MCF 10A (cell line): ENCODE measurements around the gene MB. TPM values are rescaled to one million over a fixed set of nuclear protein-coding genes. Genes with fewer than 3 reads are reported as not detected.

Source experiments
- BruUV-seq: library from RNA; stranded (reverse); fragments of 400-500 nt; replicated peaks from 2 replicates; lab custom pipeline; 2021; lab: Mats Ljungman, UMichigan
- CTCF ChIA-PET: fragments of 300-600 bp; sonication (Branson Sonifier 250); formaldehyde crosslinking; extraction: SDS; loops from one replicate; lab custom pipeline; 2021; ENCODE audit warnings: antibody characterized with exemption, inconsistent platforms; lab: Yijun Ruan, JAX
- POLR2A ChIA-PET: fragments of 300-600, 350-650 bp; sonication (Branson Sonifier 250); formaldehyde crosslinking; extraction: SDS; loops from one replicate; lab custom pipeline; 2020; ENCODE audit warnings: antibody characterized with exemption, inconsistent platforms; lab: Yijun Ruan, JAX
- DNase-seq: peaks from one replicate; pipeline ENCODE4 v3.0.0-alpha.2; 2018; ENCODE audit not compliant: unreplicated experiment
- H3K27ac Mint-ChIP-seq: one replicate; pipeline ENCODE4 v1.8.0; 2022; ENCODE audit warnings: mild to moderate bottlenecking, low read depth, mixed read lengths; ENCODE audit not compliant: unreplicated experiment
- H3K27me3 Mint-ChIP-seq: one replicate; pipeline ENCODE4 v1.8.0; 2022; ENCODE audit warnings: mixed read lengths; ENCODE audit not compliant: insufficient read depth, unreplicated experiment
- H3K36me3 Mint-ChIP-seq: one replicate; pipeline ENCODE4 v1.8.0; 2022; ENCODE audit warnings: mild to moderate bottlenecking, moderate library complexity, mixed read lengths; ENCODE audit not compliant: insufficient read depth, unreplicated experiment
- H3K4me1 Mint-ChIP-seq: one replicate; pipeline ENCODE4 v1.8.0; 2022; ENCODE audit warnings: mixed read lengths; ENCODE audit not compliant: insufficient read depth, unreplicated experiment
- H3K4me3 Mint-ChIP-seq: one replicate; pipeline ENCODE4 v1.8.0; 2022; ENCODE audit warnings: mild to moderate bottlenecking, moderate library complexity, mixed read lengths; ENCODE audit not compliant: unreplicated experiment
- H3K9me3 Mint-ChIP-seq: one replicate; pipeline ENCODE4 v1.8.0; 2022; ENCODE audit warnings: mixed read lengths; ENCODE audit not compliant: unreplicated experiment
- intact Hi-C: fragments of 100-400 bp; cut with micrococcal nuclease; formaldehyde crosslinking; loops from 2 replicates; pipeline ENCODE4 v1.14.1; 2022
- total RNA-seq: library from RNA; stranded (reverse); gene quantifications from 2 replicates; pipeline ENCODE4 v1.2.3, GENCODE V29; 2022
- TF ChIP-seq, protein P1 (sequence below): fragments of 200-600 bp; IDR thresholded peaks from one replicate; pipeline ENCODE4 v1.8.0; 2022; ENCODE audit warnings: antibody characterized with exemption, mild to moderate bottlenecking; ENCODE audit not compliant: unreplicated experiment

The MB gene
- total RNA-seq, 1 experiment from 2014 or later, result not detected

DNA sequence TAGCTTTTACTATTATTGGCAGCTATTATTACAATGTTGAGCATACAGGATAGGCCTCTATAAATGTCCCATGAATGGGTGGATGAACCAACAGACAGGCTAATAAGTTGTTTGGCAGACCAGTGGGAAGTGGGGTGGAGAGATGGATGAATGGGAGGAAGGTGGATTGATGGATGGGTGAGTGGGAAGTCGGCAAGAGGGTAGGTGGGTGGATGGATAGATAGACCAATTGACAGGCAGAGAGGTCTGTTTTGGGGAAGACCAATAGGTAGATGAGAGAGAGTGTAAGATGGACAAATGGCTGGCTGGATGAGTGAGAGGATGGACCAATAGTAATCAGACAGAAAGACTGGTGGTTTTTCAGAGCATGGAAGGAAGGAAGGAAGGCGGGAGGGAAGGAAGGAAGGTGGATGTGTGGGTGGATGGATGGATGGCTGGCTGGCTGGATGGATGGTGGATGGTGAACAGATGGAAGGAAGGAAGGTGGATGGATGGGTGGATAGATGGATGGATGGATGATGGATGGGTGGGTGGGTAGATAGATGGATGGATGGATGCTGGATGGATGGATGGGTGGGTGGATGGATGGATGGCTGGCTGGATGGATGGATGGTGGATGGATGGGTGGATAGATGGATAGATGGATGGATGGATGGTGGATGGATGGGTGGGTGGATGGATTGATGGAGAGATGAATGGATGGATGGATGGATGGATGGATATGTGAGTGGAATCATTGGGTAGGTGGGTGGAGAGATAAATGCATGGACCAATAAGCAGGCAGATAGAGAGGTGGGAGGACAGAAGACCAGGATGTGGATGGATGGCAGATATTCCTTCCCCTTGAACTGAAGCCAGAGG lies 39.1 kb downstream of the MB start:
- ChIA-PET POLR2A (no interaction called here), CTCF (interaction anchor here (0.9 to 2.3 kb wide), 3 partner anchors 9 to 151 kb away, joined by 5 to 7 read pairs (median 5); no protein-coding TSS in a partner anchor)
- H3K27me3 Mint-ChIP-seq, result no peaks in the 10 kb centered on the region
- intact Hi-C loops, result no loop called here
- TF ChIP-seq, protein P1, sequence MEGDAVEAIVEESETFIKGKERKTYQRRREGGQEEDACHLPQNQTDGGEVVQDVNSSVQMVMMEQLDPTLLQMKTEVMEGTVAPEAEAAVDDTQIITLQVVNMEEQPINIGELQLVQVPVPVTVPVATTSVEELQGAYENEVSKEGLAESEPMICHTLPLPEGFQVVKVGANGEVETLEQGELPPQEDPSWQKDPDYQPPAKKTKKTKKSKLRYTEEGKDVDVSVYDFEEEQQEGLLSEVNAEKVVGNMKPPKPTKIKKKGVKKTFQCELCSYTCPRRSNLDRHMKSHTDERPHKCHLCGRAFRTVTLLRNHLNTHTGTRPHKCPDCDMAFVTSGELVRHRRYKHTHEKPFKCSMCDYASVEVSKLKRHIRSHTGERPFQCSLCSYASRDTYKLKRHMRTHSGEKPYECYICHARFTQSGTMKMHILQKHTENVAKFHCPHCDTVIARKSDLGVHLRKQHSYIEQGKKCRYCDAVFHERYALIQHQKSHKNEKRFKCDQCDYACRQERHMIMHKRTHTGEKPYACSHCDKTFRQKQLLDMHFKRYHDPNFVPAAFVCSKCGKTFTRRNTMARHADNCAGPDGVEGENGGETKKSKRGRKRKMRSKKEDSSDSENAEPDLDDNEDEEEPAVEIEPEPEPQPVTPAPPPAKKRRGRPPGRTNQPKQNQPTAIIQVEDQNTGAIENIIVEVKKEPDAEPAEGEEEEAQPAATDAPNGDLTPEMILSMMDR, result no peak
- no TSS peak for BruUV-seq
- H3K9me3 Mint-ChIP-seq, result peaks cover 12% of the 10 kb centered on the region
- H3K4me3 Mint-ChIP-seq, result no peak overlapping the region
- DNase-seq, result no peak
- no peak overlapping the region for H3K27ac Mint-ChIP-seq
- no peaks in the 10 kb centered on the region for H3K36me3 Mint-ChIP-seq
- H3K4me1 Mint-ChIP-seq, result no peaks in the 10 kb centered on the region

DNA sequence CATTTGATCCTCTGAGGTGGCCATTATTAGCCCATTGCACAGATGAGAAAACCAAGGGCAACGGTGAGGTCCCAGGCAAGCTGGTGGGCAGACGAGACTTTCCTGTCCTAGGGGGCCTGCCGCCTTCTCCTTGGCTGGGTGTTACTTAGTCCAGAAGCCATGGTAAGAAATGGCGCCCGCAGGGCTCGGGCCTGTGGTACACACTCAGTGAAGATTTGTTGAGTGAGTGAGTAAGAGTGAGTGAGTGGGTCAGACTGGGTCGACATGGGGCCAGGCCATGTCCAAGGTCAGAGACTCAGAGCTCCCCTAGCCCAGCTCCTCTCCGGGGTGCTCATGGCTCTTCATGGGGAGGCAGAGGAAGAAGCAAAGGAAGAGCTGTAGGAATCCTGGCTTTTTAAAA lies 40.5 kb downstream of the MB start:
- TF ChIP-seq, protein P1, result no peak
- POLR2A ChIA-PET, result no interaction called here
- Mint-ChIP-seq H3K4me3 (no peak overlapping the region), H3K36me3 (no peaks in the 10 kb centered on the region), H3K4me1 (no peaks in the 10 kb centered on the region), H3K9me3 (peaks cover 12% of the 10 kb centered on the region), H3K27ac (no peak overlapping the region), H3K27me3 (no peaks in the 10 kb centered on the region)
- DNase-seq, result no peak
- BruUV-seq, result no TSS peak
- intact Hi-C loops, result no loop called here
- CTCF ChIA-PET, result interaction anchor here (0.6 to 2.3 kb wide), 3 partner anchors 26 to 548 kb away, joined by 3 to 7 read pairs (median 5); no protein-coding TSS in a partner anchor

DNA sequence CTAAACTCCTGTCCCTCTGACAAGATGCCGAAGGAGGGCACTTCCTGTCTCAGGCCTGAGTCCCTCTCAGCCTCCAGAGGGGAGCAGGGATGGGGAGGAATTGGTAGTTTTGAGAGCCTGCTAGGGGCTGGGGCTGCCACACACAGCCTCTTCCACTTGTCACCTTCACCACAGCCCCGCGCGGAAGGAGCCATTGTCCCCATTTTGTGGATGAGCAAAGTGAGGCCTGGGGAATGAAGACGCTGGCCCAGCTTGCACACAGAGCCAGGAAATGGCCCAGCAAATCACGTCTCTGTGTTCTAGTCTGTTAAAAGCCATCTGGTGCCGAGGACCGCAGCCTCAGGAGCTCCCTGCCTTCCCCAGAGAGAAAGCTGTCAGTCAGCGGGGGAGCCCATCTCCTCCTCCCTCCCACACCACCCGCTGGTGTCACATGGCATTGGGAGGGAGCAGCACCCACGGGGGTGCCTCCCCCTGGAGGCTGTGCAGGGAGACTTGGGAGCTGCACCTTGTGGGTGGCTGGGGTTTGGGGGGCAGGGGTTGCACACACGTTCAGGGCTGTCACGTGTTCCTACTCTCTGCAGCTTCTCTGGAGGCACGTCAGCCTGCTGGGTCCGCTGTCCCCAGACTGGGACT lies 41.9 kb downstream of the MB start:
- TF ChIP-seq, protein P1, result no peak
- ChIA-PET POLR2A (interaction anchor here (0.7 kb wide), 1 partner anchor 194 kb away, joined by 3 read pairs; no protein-coding TSS in a partner anchor), CTCF (interaction anchor here (0.7 to 2.3 kb wide), 5 partner anchors 45 to 550 kb away, joined by 3 to 8 read pairs (median 3); no protein-coding TSS in a partner anchor)
- H3K36me3 Mint-ChIP-seq, result no peaks in the 10 kb centered on the region
- no peaks in the 10 kb centered on the region for H3K27me3 Mint-ChIP-seq
- H3K4me1 Mint-ChIP-seq, result no peaks in the 10 kb centered on the region
- H3K27ac Mint-ChIP-seq, result no peak overlapping the region
- no peak overlapping the region for H3K4me3 Mint-ChIP-seq
- peaks cover 12% of the 10 kb centered on the region for H3K9me3 Mint-ChIP-seq
- intact Hi-C loops, result no loop called here
- no peak for DNase-seq
- BruUV-seq, result no TSS peak

DNA sequence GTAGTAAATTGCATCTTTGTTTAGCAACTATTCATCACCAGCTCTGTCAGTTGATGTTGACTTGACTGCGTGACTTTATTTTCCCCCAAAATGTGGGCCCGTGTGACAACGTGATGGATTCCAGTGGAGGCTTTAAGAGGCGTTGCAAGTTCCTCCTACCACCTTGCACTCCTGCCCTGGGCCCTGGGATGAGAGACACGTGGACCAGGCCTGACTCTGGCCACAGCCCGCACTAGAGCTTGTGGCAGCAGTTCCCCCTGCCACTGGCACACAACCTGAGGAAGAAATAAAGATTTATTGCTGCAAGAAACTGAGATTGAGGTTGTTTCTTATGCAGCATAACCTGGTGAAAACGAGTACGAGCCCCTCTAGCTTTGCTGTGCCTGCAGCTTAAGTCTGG lies 44.6 kb downstream of the MB start:
- peaks cover 16% of the 10 kb centered on the region for H3K4me1 Mint-ChIP-seq
- peaks cover 1% of the 10 kb centered on the region for H3K9me3 Mint-ChIP-seq
- ChIA-PET POLR2A (no interaction called here), CTCF (interaction anchor here (1.0 to 3.3 kb wide), 5 partner anchors 10 to 235 kb away, joined by 3 to 35 read pairs (median 4); no protein-coding TSS in a partner anchor)
- H3K27ac Mint-ChIP-seq, result no peak overlapping the region
- TF ChIP-seq, protein P1, result no peak
- DNase-seq, result no peak
- BruUV-seq, result no TSS peak
- intact Hi-C loops, result no loop called here
- H3K4me3 Mint-ChIP-seq, result no peak overlapping the region
- H3K36me3 Mint-ChIP-seq, result no peaks in the 10 kb centered on the region
- no peaks in the 10 kb centered on the region for H3K27me3 Mint-ChIP-seq
